ENCODE results near the gene PCDH9. TPM values are rescaled to one million over a fixed set of nuclear protein-coding genes. Genes with fewer than 3 reads are reported as not detected.

The PCDH9 gene
- total RNA-seq, 4 donors from 2014 or later, result 0.64 to 1.1 (median 0.82) TPM

GRCh38 chr13:66528944-66529576, 701.1 kb downstream of the PCDH9 start:
- 65% methylated on average over 2 of the region's 2 CpGs for WGBS
- H3K36me3 ChIP-seq, result no peaks in the 10 kb centered on the region
- H3K4me3 ChIP-seq, result no peak overlapping the region
- H3K4me1 ChIP-seq, result no peaks in the 10 kb centered on the region
- no peaks in the 10 kb centered on the region for H3K9me3 ChIP-seq
- no peak overlapping the region for H3K27ac ChIP-seq
- H3K27me3 ChIP-seq, result no peaks in the 10 kb centered on the region
- TF ChIP-seq EP300 (IDR thresholded peaks at IDR 0.05) (no peak), POLR2AphosphoS5 (IDR thresholded peaks at IDR 0.05) (no peak), POLR2A (IDR thresholded peaks at IDR 0.05) (no peak), CTCF (IDR thresholded peaks at IDR 0.05) (no peak)
- no peak for DNase-seq (ENCODE audit: low spot score in 2 of 2)

GRCh38 chr13:66528180-66528579, 702.0 kb downstream of the PCDH9 start:
- 83% methylated on average over 5 of the region's 5 CpGs for WGBS
- DNase-seq (ENCODE audit: low spot score in 2 of 2), result no peak
- no peaks in the 10 kb centered on the region for H3K36me3 ChIP-seq
- H3K27me3 ChIP-seq, result no peaks in the 10 kb centered on the region
- no peak overlapping the region for H3K27ac ChIP-seq
- H3K9me3 ChIP-seq, result no peaks in the 10 kb centered on the region
- no peaks in the 10 kb centered on the region for H3K4me1 ChIP-seq
- H3K4me3 ChIP-seq, result no peak overlapping the region
- no peak for TF ChIP-seq CTCF (IDR thresholded peaks at IDR 0.05)
- TF ChIP-seq POLR2AphosphoS5 (IDR thresholded peaks at IDR 0.05), result no peak
- no peak for TF ChIP-seq EP300 (IDR thresholded peaks at IDR 0.05)
- no peak for TF ChIP-seq POLR2A (IDR thresholded peaks at IDR 0.05)

- H3K9me3 ChIP-seq, result no peaks in the 10 kb centered on the region
- TF ChIP-seq POLR2A (IDR thresholded peaks at IDR 0.05) (no peak), EP300 (IDR thresholded peaks at IDR 0.05) (no peak), CTCF (IDR thresholded peaks at IDR 0.05) (no peak), POLR2AphosphoS5 (IDR thresholded peaks at IDR 0.05) (no peak)
- no peaks in the 10 kb centered on the region for H3K4me1 ChIP-seq
- WGBS, result 41% methylated on average over 2 of the region's 2 CpGs
- DNase-seq (ENCODE audit: low spot score in 2 of 2), result no peak
- H3K4me3 ChIP-seq, result no peak overlapping the region
- no peak overlapping the region for H3K27ac ChIP-seq
- H3K36me3 ChIP-seq, result no peaks in the 10 kb centered on the region
- no peaks in the 10 kb centered on the region for H3K27me3 ChIP-seq
These were observed 709.4 kb downstream of the PCDH9 start for GRCh38 chr13:66520511-66521355.

GRCh38 chr13:66519259-66519658, 710.9 kb downstream of the PCDH9 start:
- 84% methylated on average over 4 of the region's 4 CpGs for WGBS
- Histone ChIP-seq H3K4me3 (no peak overlapping the region), H3K27me3 (no peaks in the 10 kb centered on the region), H3K36me3 (no peaks in the 10 kb centered on the region), H3K27ac (no peak overlapping the region), H3K9me3 (no peaks in the 10 kb centered on the region), H3K4me1 (no peaks in the 10 kb centered on the region)
- TF ChIP-seq EP300 (IDR thresholded peaks at IDR 0.05) (no peak), POLR2A (IDR thresholded peaks at IDR 0.05) (no peak), POLR2AphosphoS5 (IDR thresholded peaks at IDR 0.05) (no peak), CTCF (IDR thresholded peaks at IDR 0.05) (no peak)
- no peak for DNase-seq (ENCODE audit: low spot score in 2 of 2)

- Histone ChIP-seq H3K27me3 (no peaks in the 10 kb centered on the region), H3K4me1 (no peaks in the 10 kb centered on the region), H3K9me3 (no peaks in the 10 kb centered on the region), H3K36me3 (no peaks in the 10 kb centered on the region), H3K27ac (no peak overlapping the region), H3K4me3 (no peak overlapping the region)
- DNase-seq (ENCODE audit: low spot score in 2 of 2), result no peak
- WGBS, result 92% methylated on average over 2 of the region's 2 CpGs
- no peak for TF ChIP-seq POLR2A (IDR thresholded peaks at IDR 0.05)
- TF ChIP-seq EP300 (IDR thresholded peaks at IDR 0.05), result no peak
- no peak for TF ChIP-seq POLR2AphosphoS5 (IDR thresholded peaks at IDR 0.05)
- TF ChIP-seq CTCF (IDR thresholded peaks at IDR 0.05), result no peak
These were observed 712.1 kb downstream of the PCDH9 start for GRCh38 chr13:66518068-66518467.

All from suprapubic skin (tissue), 4 donors.